IPS-18c (cell line): ENCODE measurements around the gene UNC5B.

Source experiments
- H3K4me3 ChIP-seq: 2 replicates; pipeline ENCODE4 v1.7.0; 2013; ENCODE audit warnings: low read depth, mild to moderate bottlenecking, low read length, moderate library complexity; ENCODE audit not compliant: insufficient read depth
- H3K9me3 ChIP-seq: one replicate; pipeline ENCODE4 v1.6.1; 2013; ENCODE audit warnings: mild to moderate bottlenecking, low read length, moderate library complexity; ENCODE audit not compliant: control insufficient read depth, insufficient read depth

Gene UNC5B

DNA sequence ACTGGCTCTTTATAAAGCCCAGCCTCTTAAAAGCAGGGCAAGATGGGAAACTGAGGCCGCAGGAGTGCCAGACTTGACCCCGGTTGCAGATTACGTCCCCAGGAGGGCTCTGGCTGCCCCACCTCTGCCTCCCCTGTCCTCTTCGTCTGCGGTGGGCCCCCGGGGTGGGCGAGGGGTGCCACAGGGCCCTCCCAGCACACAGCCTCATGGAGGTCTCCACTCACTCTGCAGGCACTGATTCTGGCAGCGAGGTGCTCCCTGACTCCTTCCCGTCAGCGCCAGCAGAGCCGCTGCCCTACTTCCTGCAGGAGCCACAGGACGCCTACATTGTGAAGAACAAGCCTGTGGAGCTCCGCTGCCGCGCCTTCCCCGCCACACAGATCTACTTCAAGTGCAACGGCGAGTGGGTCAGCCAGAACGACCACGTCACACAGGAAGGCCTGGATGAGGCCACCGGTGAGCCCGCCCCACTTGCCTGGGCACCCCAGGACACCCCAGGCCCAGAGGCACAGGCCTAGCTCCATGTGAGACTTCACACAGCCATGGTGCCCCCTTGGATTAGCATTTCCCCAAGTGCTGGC is 67.3 kb downstream of the UNC5B start:
- H3K9me3 ChIP-seq = no peaks in the 10 kb centered on the region

GRCh38 chr10:71280216-71280615 is 67.8 kb downstream of the UNC5B start:
- no peak overlapping the region for H3K4me3 ChIP-seq
- H3K9me3 ChIP-seq = no peaks in the 10 kb centered on the region

More for the DNA sequence above, 67.3 kb downstream of the UNC5B start:
- H3K4me3 ChIP-seq = no peak overlapping the region

DNA sequence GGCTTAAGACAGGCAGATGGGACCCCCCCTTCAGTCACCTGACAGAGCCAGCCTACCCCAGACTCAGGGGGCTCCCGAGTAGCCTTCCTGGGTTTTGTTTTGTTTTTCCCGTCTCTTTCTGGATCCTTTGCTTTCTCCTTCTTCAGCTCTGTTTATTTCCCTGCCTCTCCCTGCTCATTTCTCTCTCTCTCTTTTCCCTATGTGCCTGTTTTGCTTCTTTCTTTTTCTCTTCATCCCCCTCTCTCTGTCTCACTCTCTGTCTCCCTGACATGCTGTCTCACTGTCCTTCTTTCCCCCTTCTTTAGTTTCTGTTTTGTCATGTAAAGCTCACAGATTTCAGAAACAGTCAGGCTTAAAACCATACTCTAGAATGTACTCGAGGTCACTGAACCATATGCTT is 68.5 kb downstream of the UNC5B start:
- H3K4me3 ChIP-seq = no peak overlapping the region
- no peaks in the 10 kb centered on the region for H3K9me3 ChIP-seq

DNA sequence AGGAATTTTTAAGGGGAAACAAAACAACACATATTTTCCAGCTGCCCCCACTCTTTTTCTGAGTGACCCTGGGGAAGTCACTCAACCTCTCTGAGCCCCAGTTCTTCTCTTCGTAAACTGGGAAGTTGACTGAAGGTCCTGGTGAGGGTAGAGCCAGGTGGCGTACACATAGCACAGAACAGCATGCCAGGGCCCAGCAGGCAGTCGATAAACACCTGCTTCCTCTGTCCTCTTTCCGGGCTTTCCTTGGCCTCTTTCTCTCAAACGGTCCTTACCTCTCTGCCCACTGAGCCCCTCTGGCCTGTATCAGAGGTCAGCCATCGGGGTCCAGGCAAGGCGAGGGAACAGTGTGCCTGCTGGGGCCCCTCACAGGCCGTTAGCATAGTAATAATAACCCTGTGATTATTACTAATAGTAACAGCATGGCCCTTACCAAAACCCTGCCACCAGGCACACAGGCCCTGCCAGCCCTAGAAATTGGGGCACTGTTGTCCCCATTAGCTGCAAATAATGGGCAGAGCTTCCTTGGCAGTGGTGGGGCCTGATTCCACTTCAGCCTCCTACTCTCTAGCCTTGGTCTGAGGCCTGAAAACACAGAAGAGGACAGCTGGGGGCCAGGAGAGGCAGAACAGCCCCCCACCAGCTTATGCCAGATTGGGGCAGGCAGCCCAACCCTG is 69.4 kb downstream of the UNC5B start:
- H3K9me3 ChIP-seq = no peaks in the 10 kb centered on the region

GRCh38 chr10:71282323-71282680 is 69.9 kb downstream of the UNC5B start:
- Histone ChIP-seq H3K9me3 (no peaks in the 10 kb centered on the region), H3K4me3 (no peak overlapping the region)

More for the DNA sequence above, 69.4 kb downstream of the UNC5B start:
- H3K4me3 ChIP-seq = no peak overlapping the region

- H3K9me3 ChIP-seq = no peaks in the 10 kb centered on the region
- no peak overlapping the region for H3K4me3 ChIP-seq
These were observed 71.0 kb downstream of the UNC5B start for GRCh38 chr10:71283410-71283809.

- no peaks in the 10 kb centered on the region for H3K9me3 ChIP-seq
- H3K4me3 ChIP-seq = no peak overlapping the region
These were observed 71.5 kb downstream of the UNC5B start for GRCh38 chr10:71283876-71284275.

GRCh38 chr10:71284544-71285179 is 72.3 kb downstream of the UNC5B start:
- no peak overlapping the region for H3K4me3 ChIP-seq
- no peaks in the 10 kb centered on the region for H3K9me3 ChIP-seq

DNA sequence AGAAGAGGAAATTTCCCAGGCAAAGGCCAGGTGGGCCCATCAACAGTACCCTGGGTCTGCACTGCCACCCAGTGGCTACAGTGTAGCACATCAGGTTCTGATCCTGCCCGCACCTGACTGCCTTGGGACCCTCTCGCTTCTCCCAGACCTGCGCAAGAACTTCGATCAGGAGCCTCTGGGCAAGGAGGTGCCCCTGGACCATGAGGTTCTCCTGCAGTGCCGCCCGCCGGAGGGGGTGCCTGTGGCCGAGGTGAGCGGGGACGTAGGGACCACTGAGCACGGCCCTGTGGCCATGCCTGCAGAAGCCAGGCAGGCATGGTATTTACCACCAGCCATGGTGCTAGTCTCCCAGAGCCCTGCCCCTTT is 72.8 kb downstream of the UNC5B start:
- Histone ChIP-seq H3K9me3 (no peaks in the 10 kb centered on the region), H3K4me3 (no peak overlapping the region)

DNA sequence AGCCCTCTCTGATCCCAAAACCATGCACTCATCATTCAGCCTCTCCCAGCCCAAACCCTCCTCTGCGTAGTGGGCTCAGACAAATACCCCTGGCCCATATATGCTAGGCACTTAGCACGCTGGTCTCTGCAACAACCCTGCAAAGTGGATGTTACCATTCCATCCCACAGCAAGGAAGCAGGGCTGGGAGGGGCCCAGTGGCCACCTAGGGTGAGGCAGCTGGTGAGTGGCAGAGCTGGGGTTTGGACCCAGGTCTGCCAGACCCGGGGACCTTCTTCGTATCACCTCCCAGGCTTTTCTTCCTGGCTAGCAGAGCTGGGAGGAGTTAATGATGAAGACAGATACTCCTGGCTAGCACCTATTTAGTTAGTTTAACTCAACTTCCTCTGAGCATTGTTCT is 73.6 kb downstream of the UNC5B start:
- Histone ChIP-seq H3K9me3 (no peaks in the 10 kb centered on the region), H3K4me3 (no peak overlapping the region)

DNA sequence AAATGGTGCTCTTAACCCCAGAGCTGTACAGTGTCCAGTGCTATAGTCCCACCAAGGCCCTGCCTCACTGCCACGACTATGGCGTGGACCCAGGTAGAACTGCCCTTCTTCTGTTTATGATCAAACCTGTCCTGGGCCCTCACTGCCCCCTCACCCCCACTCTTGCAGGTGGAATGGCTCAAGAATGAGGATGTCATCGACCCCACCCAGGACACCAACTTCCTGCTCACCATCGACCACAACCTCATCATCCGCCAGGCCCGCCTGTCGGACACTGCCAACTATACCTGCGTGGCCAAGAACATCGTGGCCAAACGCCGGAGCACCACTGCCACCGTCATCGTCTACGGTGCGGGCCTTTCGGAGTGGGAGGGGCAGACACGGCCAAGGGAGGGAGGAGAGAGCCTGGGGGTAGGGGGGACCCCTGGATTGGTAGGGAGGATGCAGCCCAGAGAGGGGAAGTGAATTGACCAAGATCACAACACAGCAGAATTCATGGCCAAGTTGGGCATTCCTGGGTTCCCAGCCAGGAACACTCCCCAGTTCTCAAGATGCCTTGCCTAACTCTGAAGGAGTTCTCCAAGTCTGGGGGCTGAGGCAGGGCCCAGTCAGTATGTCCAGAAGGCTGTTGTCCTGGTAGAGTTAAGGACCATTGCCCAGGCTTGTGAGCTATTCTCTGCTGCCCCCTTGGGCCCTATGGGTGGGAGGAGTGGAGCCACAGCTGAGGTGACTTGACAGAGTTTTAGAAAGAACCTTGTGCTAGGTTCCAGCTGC is 74.3 kb downstream of the UNC5B start:
- Histone ChIP-seq H3K4me3 (no peak overlapping the region), H3K9me3 (no peaks in the 10 kb centered on the region)

DNA sequence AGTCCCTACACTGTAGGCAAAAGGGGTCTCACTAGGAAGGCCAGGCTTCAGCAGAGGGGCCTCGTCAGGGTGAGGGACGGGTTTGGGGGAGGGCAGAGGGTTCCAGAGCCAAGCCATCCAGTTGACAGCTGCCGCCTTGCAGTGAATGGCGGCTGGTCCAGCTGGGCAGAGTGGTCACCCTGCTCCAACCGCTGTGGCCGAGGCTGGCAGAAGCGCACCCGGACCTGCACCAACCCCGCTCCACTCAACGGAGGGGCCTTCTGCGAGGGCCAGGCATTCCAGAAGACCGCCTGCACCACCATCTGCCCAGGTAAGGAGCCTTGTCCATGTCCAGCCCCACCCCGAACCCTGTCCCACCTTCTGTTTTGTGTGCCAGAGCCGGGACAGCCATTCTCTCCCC is 75.1 kb downstream of the UNC5B start:
- Histone ChIP-seq H3K4me3 (no peak overlapping the region), H3K9me3 (no peaks in the 10 kb centered on the region)

DNA sequence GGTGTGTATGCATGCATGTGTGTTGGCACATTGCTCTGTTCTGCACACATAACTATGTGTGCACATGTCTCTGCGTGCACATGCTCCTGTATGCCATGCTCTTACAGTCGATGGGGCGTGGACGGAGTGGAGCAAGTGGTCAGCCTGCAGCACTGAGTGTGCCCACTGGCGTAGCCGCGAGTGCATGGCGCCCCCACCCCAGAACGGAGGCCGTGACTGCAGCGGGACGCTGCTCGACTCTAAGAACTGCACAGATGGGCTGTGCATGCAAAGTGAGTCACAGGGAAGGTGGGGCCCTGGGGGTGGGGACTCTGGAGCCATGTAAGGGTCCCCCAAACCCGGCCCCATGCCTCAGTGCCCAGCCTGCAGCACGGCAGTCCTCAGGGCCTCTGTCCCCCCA is 76.1 kb downstream of the UNC5B start:
- H3K4me3 ChIP-seq = no peak overlapping the region
- no peaks in the 10 kb centered on the region for H3K9me3 ChIP-seq

- Histone ChIP-seq H3K9me3 (no peaks in the 10 kb centered on the region), H3K4me3 (no peak overlapping the region)
These were observed 77.2 kb downstream of the UNC5B start for GRCh38 chr10:71289421-71290130.

DNA sequence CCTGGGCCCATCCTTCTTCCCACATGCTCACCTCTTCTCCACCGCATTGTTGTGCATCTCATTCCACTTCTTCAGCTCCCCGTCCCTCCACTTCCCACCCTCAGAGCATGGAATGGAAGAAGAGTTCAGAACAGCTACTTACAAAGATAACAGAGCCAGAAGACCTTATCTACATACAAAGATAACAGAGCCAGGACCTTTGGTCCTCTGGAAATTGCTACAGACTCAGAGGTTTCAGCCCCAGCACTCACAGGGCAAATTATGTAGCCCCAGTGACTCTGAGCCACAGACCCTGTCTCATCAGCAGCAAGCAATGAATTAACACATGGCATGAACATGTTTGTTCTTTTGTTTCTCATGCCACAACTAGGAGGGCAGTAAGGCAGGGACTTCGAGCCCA is 78.0 kb downstream of the UNC5B start:
- no peaks in the 10 kb centered on the region for H3K9me3 ChIP-seq
- no peak overlapping the region for H3K4me3 ChIP-seq

DNA sequence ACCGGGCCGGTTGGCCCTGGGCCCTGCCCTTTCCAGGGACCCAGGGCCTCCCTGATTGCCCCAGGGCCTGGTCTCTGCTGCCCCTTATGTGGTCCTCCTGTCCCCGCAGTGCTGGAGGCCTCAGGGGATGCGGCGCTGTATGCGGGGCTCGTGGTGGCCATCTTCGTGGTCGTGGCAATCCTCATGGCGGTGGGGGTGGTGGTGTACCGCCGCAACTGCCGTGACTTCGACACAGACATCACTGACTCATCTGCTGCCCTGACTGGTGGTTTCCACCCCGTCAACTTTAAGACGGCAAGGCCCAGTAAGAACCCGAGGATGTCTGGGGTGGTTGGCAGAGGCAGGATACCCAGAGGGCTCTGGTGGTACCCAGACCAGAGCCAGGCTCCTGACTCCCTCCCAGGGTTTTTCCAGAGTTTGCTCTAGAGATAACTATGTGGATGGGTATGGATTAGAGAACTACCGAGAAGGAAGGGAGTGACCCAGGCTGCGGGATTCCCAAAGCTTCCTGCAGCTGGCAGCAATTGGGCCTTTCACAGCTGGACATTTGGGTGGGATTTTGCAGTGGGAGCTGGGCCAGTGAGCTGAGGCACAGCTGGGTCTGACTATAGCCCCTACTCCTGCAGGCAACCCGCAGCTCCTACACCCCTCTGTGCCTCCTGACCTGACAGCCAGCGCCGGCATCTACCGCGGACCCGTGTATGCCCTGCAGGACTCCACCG is 78.6 kb downstream of the UNC5B start:
- no peak overlapping the region for H3K4me3 ChIP-seq
- H3K9me3 ChIP-seq = no peaks in the 10 kb centered on the region

DNA sequence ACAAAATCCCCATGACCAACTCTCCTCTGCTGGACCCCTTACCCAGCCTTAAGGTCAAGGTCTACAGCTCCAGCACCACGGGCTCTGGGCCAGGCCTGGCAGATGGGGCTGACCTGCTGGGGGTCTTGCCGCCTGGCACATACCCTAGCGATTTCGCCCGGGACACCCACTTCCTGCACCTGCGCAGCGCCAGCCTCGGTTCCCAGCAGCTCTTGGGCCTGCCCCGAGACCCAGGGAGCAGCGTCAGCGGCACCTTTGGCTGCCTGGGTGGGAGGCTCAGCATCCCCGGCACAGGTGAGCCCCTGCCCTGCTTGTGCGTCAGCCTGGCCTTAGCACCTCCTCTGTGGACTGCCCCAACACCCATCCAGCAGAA is 79.1 kb downstream of the UNC5B start:
- H3K9me3 ChIP-seq = no peaks in the 10 kb centered on the region
- H3K4me3 ChIP-seq = no peak overlapping the region
